Activated naive CD8-positive, alpha-beta T cell treated with anti-CD3 and anti-CD28 coated beads, Interleukin-2, amount 50 U/mL, for 24 hours (primary cell): Measurements from ENCODE around the gene GFRAL.

Source experiments
- ATAC-seq: fragments of 150-1000 bp; cut with Tn5 transposase; one replicate; pipeline ENCODE4 v1.10.0; 2021
- DNase-seq: peaks from one replicate; pipeline ENCODE4 v3.0.0; 2021
- H3K27ac Mint-ChIP-seq: one replicate; pipeline ENCODE4 v1.8.0; 2021; ENCODE audit warnings: mild to moderate bottlenecking, mixed read lengths
- H3K27me3 Mint-ChIP-seq: one replicate; pipeline ENCODE4 v1.8.0; 2021; ENCODE audit warnings: mixed read lengths
- H3K36me3 Mint-ChIP-seq: one replicate; pipeline ENCODE4 v1.8.0; 2021; ENCODE audit warnings: low read depth, mixed read lengths
- H3K4me1 Mint-ChIP-seq: one replicate; pipeline ENCODE4 v1.8.0; 2021; ENCODE audit warnings: mixed read lengths
- H3K4me3 Mint-ChIP-seq: one replicate; pipeline ENCODE4 v1.8.0; 2021; ENCODE audit warnings: mild to moderate bottlenecking, moderate library complexity, mixed read lengths
- H3K9me3 Mint-ChIP-seq: one replicate; pipeline ENCODE4 v1.8.0; 2021; ENCODE audit warnings: mixed read lengths

Gene GFRAL

GRCh38 chr6:55449225-55449624 lies 122.0 kb downstream of the GFRAL start:
- DNase-seq (no peak), ATAC-seq (no peak)
- Mint-ChIP-seq H3K27ac (no peak overlapping the region), H3K4me3 (no peak overlapping the region), H3K27me3 (no peaks in the 10 kb centered on the region), H3K4me1 (no peaks in the 10 kb centered on the region), H3K36me3 (no peaks in the 10 kb centered on the region), H3K9me3 (no peaks in the 10 kb centered on the region)

GRCh38 chr6:55450005-55450404 lies 122.7 kb downstream of the GFRAL start:
- Mint-ChIP-seq H3K27ac (no peak overlapping the region), H3K9me3 (no peaks in the 10 kb centered on the region), H3K27me3 (no peaks in the 10 kb centered on the region), H3K4me1 (no peaks in the 10 kb centered on the region), H3K4me3 (no peak overlapping the region), H3K36me3 (no peaks in the 10 kb centered on the region)
- no peak for ATAC-seq
- no peak for DNase-seq
